Adrenal gland (tissue), 12 donors: Measurements from ENCODE around the gene ZG16. TPM values are rescaled to one million over a fixed set of nuclear protein-coding genes. Genes with fewer than 3 reads are reported as not detected.
"Not testable (repeated sequence)": the region's sequence is repeated elsewhere in the genome, so short reads cannot be mapped to it uniquely, and the experiment has no call there.

Experiments
- DNase-seq, 7 donors: peaks; one replicate each; pipeline ENCODE4 v3.0.0-alpha.2; 2019 to 2020
- H3K27ac ChIP-seq, 5 donors: fragments of 200-600 bp; sonication (generic) in 4 of 5; 1 replicate in 3 of 5; 2 replicates in 2 of 5; pipeline versions ENCODE4 v1.5.1 to v1.8.0; 2016 to 2020; ENCODE audit warnings: mild to moderate bottlenecking in 1 of 5
- H3K27me3 ChIP-seq: fragments of 200-600 bp; 2 replicates; pipeline ENCODE4 v1.8.0; 2021
- H3K36me3 ChIP-seq, 2 donors: fragments of 200-600 bp; replicated peaks in 1 of 2; 1 replicate in 1 of 2; 2 replicates in 1 of 2; pipeline versions ENCODE4 v1.5.1 to v1.8.0; 2018 to 2022
- H3K4me1 ChIP-seq, 2 donors: fragments of 200-600 bp; replicated peaks in 1 of 2; 1 replicate in 1 of 2; 2 replicates in 1 of 2; pipeline versions ENCODE4 v1.5.1 to v1.8.0; 2018 to 2021
- H3K4me3 ChIP-seq, 4 donors: fragments of 200-600 bp; sonication (generic) in 3 of 4; one replicate each; pipeline ENCODE4 v1.5.1; 2016 to 2018
- H3K9me3 ChIP-seq, 3 donors: fragments of 200-600 bp; sonication (generic) in 1 of 3; replicated peaks in 1 of 3; 1 replicate in 2 of 3; 2 replicates in 1 of 3; pipeline versions ENCODE4 v1.5.1 to v1.8.0; 2016 to 2021
- POLR2A ChIP-seq, 2 donors: fragments of 450-650 bp; IDR thresholded peaks; one replicate each; pipeline ENCODE4 v1.6.1; 2017; ENCODE audit warnings: antibody characterized with exemption in 2 of 2, mild to moderate bottlenecking in 2 of 2, moderate library complexity in 1 of 2
- WGBS, 4 donors: extraction: QIAGEN DNeasy Blood & Tissue Kit in 2 of 4; methylation state at CpG; one replicate each; pipeline versions ENCODE4 v1.1.5 to v1.1.7; 2013 to 2017; 5-methylcytosine and 5-hydroxymethylcytosine counted together
- intact Hi-C, 2 donors: fragments of 100-400 bp; cut with DNase I; formaldehyde crosslinking; loops; one replicate each; pipeline versions ENCODE4 v1.14.1 to v1.15.0; 2022 to 2023
- polyA plus RNA-seq, 3 donors: library from polyadenylated mRNA; stranded (reverse); fragments of 200-250 nt in 2 of 3; fragments of 350-450 nt in 1 of 3; fragmentation: Illumina TruSeq in 1 of 3; extraction: RNeasy Lipid Tissue Mini Kit (QIAGEN cat#74804) in 1 of 3; gene quantifications; one replicate each; pipeline ENCODE4 v1.2.3, GENCODE V29; 2013 to 2014
- total RNA-seq, 9 donors: library from RNA; depleted of rRNA in 4 of 9; stranded (reverse); fragments of >200 nt in 4 of 9; fragments of 120-200 nt in 1 of 9; fragmentation: NEBNext Ultra II Directional in 1 of 9; extraction: Animal tissue kit (Norgen Biotek cat#: 25700) in 1 of 9; gene quantifications; one replicate each; pipeline versions ENCODE4 v1.1.0 to v1.2.4, GENCODE V29; 2013 to 2023
- TF ChIP-seq, protein P1 (sequence below), 6 experiments: fragments of 450-650 bp in 4 of 6; fragments of 200-600 bp in 2 of 6; sonication (generic) in 1 of 6; IDR thresholded peaks; 1 replicate in 5 of 6; 2 replicates in 1 of 6; pipeline versions ENCODE4 v1.5.1 to v1.8.0; 2016 to 2021; ENCODE audit warnings: antibody characterized with exemption in 6 of 6, mild to moderate bottlenecking in 2 of 6, moderate library complexity in 1 of 6
- donor health status: healthy with polysubstance abuse.
- donor health status: Bipolar disorder and iron deficiency.
- donor health status: DM: yes; HTN: yes; CAD: no.
- donor health status: DM: no; HTN: no; CAD: no.
- donor health status: DM: no; HTN: no; CAD: no.
- donor health status: DM: yes; HTN: yes; CAD: no.

ZG16 gene
- total and polyA plus RNA-seq, 12 donors = 0.07 to 0.20 (median 0.14) TPM; not detected in 8

DNA sequence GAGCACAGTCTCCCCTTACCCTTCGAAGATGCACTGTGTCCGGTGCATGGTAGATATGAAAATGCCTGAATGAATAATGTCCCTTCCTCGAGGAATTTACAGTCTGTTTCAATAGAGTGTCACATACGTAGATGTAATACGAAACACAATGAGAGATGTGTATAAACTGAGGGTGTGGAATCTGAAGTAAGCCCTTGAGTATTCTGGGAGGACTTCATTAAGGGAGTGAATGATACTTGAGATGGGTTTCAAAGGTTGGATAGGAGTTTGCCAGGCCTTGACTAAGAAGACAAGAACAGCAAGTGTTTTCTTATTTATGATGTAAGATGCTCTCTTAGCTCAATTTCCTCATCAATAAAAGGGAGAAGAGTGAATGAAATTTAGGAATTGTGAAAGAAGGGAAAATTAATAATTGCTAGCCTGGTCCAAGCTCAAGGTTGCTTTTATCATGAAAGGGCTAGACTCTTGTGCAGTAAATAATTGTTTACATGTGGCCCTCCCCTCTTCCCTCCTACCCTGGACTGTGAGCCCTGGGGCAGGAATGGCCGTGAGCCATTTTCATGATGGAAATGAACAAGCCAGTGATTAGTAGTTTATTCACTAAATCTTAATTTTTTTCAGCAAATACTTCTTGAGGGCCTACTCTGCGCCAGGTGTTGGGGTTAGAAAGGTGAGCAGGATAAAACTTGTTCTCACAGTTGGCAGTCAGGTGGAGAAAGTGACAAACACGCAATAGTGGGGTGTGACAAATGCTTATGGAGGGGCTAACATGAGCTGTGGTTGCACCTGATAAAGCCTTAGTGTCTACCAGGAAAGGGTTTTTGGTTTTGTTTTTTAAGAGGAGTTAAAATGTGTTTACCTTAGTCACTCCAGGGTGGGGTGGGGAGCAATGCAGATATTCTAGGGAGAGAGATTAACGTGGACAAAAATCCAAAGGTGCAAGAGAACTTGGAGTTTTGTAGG, 14.1 kb downstream of the ZG16 start:
- no peak overlapping the region for H3K4me3 ChIP-seq
- DNase-seq = no peak
- peaks cover 0 to 3% of the 10 kb centered on the region in 2 donors for H3K36me3 ChIP-seq
- no peak for TF ChIP-seq POLR2A (IDR thresholded peaks at IDR 0.05)
- TF ChIP-seq, protein P1, sequence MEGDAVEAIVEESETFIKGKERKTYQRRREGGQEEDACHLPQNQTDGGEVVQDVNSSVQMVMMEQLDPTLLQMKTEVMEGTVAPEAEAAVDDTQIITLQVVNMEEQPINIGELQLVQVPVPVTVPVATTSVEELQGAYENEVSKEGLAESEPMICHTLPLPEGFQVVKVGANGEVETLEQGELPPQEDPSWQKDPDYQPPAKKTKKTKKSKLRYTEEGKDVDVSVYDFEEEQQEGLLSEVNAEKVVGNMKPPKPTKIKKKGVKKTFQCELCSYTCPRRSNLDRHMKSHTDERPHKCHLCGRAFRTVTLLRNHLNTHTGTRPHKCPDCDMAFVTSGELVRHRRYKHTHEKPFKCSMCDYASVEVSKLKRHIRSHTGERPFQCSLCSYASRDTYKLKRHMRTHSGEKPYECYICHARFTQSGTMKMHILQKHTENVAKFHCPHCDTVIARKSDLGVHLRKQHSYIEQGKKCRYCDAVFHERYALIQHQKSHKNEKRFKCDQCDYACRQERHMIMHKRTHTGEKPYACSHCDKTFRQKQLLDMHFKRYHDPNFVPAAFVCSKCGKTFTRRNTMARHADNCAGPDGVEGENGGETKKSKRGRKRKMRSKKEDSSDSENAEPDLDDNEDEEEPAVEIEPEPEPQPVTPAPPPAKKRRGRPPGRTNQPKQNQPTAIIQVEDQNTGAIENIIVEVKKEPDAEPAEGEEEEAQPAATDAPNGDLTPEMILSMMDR (IDR thresholded peaks at IDR 0.05) = no peak
- no peak overlapping the region for H3K27ac ChIP-seq
- peaks cover 16% of the 10 kb centered on the region in 2 donors for H3K4me1 ChIP-seq
- intact Hi-C loops = no loop called here
- H3K27me3 ChIP-seq = no peaks in the 10 kb centered on the region
- H3K9me3 ChIP-seq = no peaks in the 10 kb centered on the region
- WGBS, 4 donors = 71 to 78% (median 72%) methylated on average over 9 of the region's 9 CpGs

DNA sequence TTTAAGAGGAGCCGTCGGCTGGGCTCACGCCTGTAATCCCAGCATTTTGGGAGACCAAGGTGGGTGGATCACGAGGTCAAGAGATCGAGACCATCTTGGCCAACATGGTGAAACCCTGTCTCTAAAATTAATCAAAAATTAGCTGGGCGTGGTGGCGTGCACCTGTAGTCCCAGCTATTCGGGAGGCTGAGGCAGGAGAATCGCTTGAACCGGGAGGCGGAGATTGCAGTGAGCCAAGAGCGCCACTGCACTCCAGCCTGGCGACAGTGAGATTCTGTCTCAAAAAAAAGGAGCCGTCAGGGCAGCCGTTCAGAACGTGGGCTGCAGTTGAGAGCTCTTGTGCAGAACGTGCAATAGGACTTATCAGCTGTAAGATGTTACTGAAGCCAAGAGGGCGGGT, 15.1 kb downstream of the ZG16 start:
- H3K4me3 ChIP-seq, H3K27ac ChIP-seq, H3K27me3 ChIP-seq, intact Hi-C loops, DNase-seq, H3K9me3 ChIP-seq: not testable (repeated sequence)
- peaks cover 0 to 12% of the 10 kb centered on the region in 2 donors for H3K36me3 ChIP-seq
- WGBS, 4 donors = 93 to 94% (median 93%) methylated on average over 18 of the region's 18 CpGs
- peaks cover 16% of the 10 kb centered on the region in 2 donors for H3K4me1 ChIP-seq

DNA sequence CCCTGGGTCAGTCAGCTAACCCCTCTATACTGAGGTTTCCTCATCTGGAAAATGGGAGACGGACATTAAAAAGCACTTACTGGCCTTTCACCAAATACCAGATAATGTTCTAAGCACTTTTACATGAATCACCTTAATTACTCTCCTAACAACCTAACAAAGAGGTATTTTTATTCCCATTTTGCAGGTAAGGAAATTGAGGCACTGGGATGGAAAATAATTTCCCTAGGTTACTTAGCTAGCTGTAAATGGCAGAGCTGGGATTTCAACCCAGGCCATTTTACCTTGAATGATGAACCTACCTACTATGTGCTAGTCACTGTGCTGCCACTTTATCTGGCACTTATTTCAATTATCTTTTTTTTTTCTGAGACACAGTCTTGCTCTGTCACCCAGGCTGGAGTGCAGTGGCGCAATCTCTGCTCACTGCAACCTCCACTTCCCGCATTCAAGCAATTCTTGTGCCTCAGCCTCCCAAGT, 16.2 kb downstream of the ZG16 start:
- Histone ChIP-seq H3K27me3 (no peaks in the 10 kb centered on the region), H3K9me3 (no peaks in the 10 kb centered on the region), H3K36me3 (peaks cover 0 to 22% of the 10 kb centered on the region in 2 donors), H3K4me3 (no peak overlapping the region), H3K4me1 (peaks cover 16% of the 10 kb centered on the region in 2 donors), H3K27ac (no peak overlapping the region)
- WGBS, 4 donors = 94 to 98% (median 96%) methylated on average over 3 of the region's 3 CpGs
- intact Hi-C loops = no loop called here
- no peak for TF ChIP-seq POLR2A (IDR thresholded peaks at IDR 0.05)
- TF ChIP-seq, protein P1 (IDR thresholded peaks at IDR 0.05) = no peak
- no peak for DNase-seq

DNA sequence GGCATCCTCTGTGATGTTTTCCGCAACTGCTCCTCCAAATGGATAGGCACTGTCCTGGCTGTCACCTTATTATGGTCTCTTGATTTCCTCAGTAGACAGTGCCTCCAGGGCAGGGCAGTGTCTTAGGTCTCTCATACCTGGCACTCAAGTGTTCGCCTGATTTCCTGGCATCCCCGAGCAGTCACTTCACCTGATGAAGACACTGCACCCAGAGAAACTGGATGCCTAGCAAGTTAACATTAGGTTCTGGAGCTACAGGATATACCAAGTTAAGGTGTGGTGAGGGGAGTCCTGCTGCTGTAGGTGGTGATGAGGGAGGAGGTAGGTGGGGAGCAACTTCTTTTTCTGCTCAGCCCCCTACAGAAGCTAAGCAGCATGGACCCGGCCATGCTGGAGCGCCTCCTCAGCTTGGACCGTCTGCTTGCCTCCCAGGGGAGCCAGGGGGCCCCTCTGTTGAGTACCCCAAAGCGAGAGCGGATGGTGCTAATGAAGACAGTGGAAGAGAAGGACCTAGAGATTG, 24.4 kb downstream of the ZG16 start:
- no peaks in the 10 kb centered on the region for H3K27me3 ChIP-seq
- TF ChIP-seq POLR2A (IDR thresholded peaks at IDR 0.05) = no peak
- TF ChIP-seq, protein P1 (IDR thresholded peaks at IDR 0.05) = no peak
- WGBS, 4 donors = 91 to 96% (median 93%) methylated on average over 8 of the region's 8 CpGs
- no peak for DNase-seq
- peaks cover 0 to 24% of the 10 kb centered on the region in 2 donors for H3K36me3 ChIP-seq
- H3K4me1 ChIP-seq = peaks cover 2 to 10% of the 10 kb centered on the region in 2 donors
- intact Hi-C loops = no loop called here
- no peaks in the 10 kb centered on the region for H3K9me3 ChIP-seq
- no peak overlapping the region for H3K4me3 ChIP-seq
- no peak overlapping the region for H3K27ac ChIP-seq
